ENCODE results near the gene TREM1.
A peak's percentile ranks its signal among the peaks of the same experiment; 100 is the strongest.
"Not testable (repeated sequence)": the region's sequence is repeated elsewhere in the genome, so short reads cannot be mapped to it uniquely, and the experiment has no call there.

The TREM1 gene

DNA sequence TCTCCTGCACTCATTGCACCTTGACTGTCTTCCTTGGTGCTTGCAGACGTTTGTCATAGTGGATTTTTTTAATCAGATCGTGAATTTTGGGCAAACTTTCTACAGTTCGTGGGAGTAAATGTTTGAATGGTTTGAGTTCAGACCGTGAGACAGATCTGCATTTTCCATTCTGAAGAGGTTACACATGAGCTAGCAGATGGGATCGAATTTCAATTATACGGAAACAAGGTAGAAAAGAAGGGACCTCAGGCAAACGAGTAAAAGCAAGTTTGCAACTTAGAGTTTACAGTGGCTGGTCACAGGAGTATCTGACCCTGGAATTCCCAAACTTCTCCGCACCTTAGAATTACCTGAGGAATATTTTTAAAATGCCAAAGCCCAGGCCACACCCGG, 31.8 kb upstream of the TREM1 start:
- H3K9ac ChIP-seq (ENCODE audit: insufficient read length, low read depth), result no peak overlapping the region
- TF ChIP-seq SUZ12 (IDR thresholded peaks at IDR 0.05; ENCODE audit: extremely low read depth, insufficient read depth, insufficient read length), result no peak
- TF ChIP-seq YY1 (IDR thresholded peaks at IDR 0.05; ENCODE audit: insufficient read depth, insufficient read length), result no peak
- no peak for TF ChIP-seq ZNF274 (IDR thresholded peaks at IDR 0.05; ENCODE audit: low read depth, low read length)
- H3K4me1 ChIP-seq (ENCODE audit: insufficient read depth, insufficient read length), result no peaks in the 10 kb centered on the region
- DNase-seq (ENCODE audit: low read depth, low spot score), result no peak
- no peak overlapping the region for H3K4me3 ChIP-seq (ENCODE audit: insufficient read length, low read depth)
- H3K9me3 ChIP-seq (ENCODE audit: insufficient read depth, low read length), result no peaks in the 10 kb centered on the region
- H3K36me3 ChIP-seq (ENCODE audit: insufficient read depth, insufficient read length, low read length), result no peaks in the 10 kb centered on the region
- H3K27me3 ChIP-seq (ENCODE audit: insufficient read depth, insufficient read length), result no peaks in the 10 kb centered on the region

DNA sequence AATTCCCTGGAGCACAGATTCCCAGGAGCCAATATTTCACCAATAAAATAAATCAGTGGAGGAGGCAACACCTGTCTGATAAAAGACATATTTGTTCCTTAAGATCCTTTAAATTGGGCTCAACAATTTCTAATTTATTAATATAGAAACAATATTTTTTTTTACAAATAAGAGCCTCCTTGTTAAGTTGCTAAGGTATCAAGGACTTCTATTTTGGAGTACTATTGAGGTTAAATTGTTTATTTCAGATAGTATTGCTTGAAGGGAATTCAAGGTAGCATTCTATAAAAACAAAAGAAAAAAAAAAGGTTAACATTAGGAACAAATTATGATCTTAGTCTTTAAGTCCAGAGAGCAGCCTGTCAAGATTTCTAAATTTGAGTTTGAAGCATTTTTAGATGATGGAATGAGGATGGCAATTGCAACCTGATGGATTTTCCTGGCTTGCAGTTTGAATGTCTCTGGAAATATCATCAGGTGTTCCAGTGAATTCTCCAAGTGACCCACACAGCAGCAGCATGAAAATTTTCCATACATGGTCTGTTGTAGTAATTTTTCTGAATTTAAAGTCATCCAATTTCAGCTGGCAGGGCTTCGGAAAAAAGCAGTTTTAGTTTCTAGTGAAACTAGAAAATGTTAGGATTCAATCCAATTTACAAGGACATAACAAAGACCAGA, 29.6 kb upstream of the TREM1 start:
- Histone ChIP-seq H3K9me3 (ENCODE audit: insufficient read depth, low read length) (no peaks in the 10 kb centered on the region), H3K4me3 (ENCODE audit: insufficient read length, low read depth) (no peak overlapping the region), H3K4me1 (ENCODE audit: insufficient read depth, insufficient read length) (no peaks in the 10 kb centered on the region), H3K36me3 (ENCODE audit: insufficient read depth, insufficient read length, low read length) (no peaks in the 10 kb centered on the region), H3K9ac (ENCODE audit: insufficient read length, low read depth) (no peak overlapping the region), H3K27me3 (ENCODE audit: insufficient read depth, insufficient read length) (no peaks in the 10 kb centered on the region)
- no peak for DNase-seq (ENCODE audit: low read depth, low spot score)
- no peak for TF ChIP-seq YY1 (IDR thresholded peaks at IDR 0.05; ENCODE audit: insufficient read depth, insufficient read length)
- no peak for TF ChIP-seq ZNF274 (IDR thresholded peaks at IDR 0.05; ENCODE audit: low read depth, low read length)
- no peak for TF ChIP-seq SUZ12 (IDR thresholded peaks at IDR 0.05; ENCODE audit: extremely low read depth, insufficient read depth, insufficient read length)

DNA sequence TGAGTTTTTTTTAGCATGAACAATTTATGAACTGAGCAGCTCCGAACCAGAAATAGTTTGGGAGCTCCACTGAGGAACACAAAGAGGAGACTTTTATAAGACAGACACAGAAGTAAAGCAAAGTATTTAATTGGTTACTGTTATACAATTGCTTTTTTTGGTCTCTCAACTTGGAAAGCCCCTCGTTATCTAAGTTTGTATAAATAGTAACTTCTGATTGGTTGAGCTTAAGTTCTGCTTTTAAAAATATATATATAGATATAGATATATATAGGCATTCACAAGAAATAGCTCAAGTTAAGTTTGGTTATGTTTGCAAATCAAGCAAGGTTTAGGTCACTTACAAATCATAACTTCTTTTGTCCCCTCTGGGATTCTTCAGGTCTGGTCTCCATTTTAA, 28.7 kb upstream of the TREM1 start:
- no peaks in the 10 kb centered on the region for H3K36me3 ChIP-seq (ENCODE audit: insufficient read depth, insufficient read length, low read length)
- DNase-seq (ENCODE audit: low read depth, low spot score), result no peak
- H3K9me3 ChIP-seq (ENCODE audit: insufficient read depth, low read length), result no peaks in the 10 kb centered on the region
- H3K4me3 ChIP-seq (ENCODE audit: insufficient read length, low read depth), result no peak overlapping the region
- H3K27me3 ChIP-seq (ENCODE audit: insufficient read depth, insufficient read length), result no peaks in the 10 kb centered on the region
- H3K9ac ChIP-seq (ENCODE audit: insufficient read length, low read depth), result no peak overlapping the region
- TF ChIP-seq YY1 (IDR thresholded peaks at IDR 0.05; ENCODE audit: insufficient read depth, insufficient read length) (no peak), SUZ12 (IDR thresholded peaks at IDR 0.05; ENCODE audit: extremely low read depth, insufficient read depth, insufficient read length) (no peak), ZNF274 (IDR thresholded peaks at IDR 0.05; ENCODE audit: low read depth, low read length) (no peak)
- H3K4me1 ChIP-seq (ENCODE audit: insufficient read depth, insufficient read length), result no peaks in the 10 kb centered on the region

DNA sequence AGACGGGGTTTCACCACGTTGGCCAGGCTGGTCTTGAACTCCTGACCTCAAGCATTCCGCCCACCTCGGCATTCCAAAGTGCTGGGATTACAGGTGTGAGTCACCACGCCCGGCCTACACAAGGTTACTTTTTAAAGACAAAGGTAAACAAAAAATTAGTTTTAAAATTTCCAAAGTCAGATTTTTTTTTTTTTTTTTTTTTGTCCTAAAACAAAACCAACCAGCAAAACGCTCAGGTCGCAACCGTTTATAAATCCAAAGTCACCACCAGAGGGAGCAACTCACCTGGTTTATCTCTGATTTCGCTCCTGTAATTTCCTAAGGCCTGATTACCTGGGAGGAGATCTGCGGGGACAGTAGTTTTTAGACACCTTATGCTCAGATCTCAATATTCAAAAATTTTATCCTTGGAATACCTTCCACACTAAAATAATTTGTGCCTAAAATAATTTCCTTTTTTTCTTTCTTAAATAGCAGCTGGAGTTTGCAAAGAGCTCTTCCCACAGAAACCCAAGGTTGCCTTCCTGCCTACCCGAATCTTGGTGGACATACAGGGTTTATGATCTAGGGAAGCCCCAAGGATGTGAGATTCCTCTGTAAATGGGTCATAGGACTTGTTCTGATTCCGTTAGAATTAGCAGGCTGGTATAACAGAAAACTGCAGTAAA, 19.8 kb upstream of the TREM1 start:
- no peak overlapping the region for H3K9ac ChIP-seq (ENCODE audit: insufficient read length, low read depth)
- no peak overlapping the region for H3K4me3 ChIP-seq (ENCODE audit: insufficient read length, low read depth)
- H3K27me3 ChIP-seq (ENCODE audit: insufficient read depth, insufficient read length), result no peaks in the 10 kb centered on the region
- DNase-seq (ENCODE audit: low read depth, low spot score), result peak; percentile 36
- H3K36me3 ChIP-seq (ENCODE audit: insufficient read depth, insufficient read length, low read length), result no peaks in the 10 kb centered on the region
- H3K4me1 ChIP-seq (ENCODE audit: insufficient read depth, insufficient read length), result peaks cover 2% of the 10 kb centered on the region
- peaks cover 5% of the 10 kb centered on the region; the same call in 1 of the 2 replicates for H3K9me3 ChIP-seq (ENCODE audit: insufficient read depth, low read length)
- no peak for TF ChIP-seq YY1 (IDR thresholded peaks at IDR 0.05; ENCODE audit: insufficient read depth, insufficient read length)
- no peak for TF ChIP-seq SUZ12 (IDR thresholded peaks at IDR 0.05; ENCODE audit: extremely low read depth, insufficient read depth, insufficient read length)
- no peak for TF ChIP-seq ZNF274 (IDR thresholded peaks at IDR 0.05; ENCODE audit: low read depth, low read length)

DNA sequence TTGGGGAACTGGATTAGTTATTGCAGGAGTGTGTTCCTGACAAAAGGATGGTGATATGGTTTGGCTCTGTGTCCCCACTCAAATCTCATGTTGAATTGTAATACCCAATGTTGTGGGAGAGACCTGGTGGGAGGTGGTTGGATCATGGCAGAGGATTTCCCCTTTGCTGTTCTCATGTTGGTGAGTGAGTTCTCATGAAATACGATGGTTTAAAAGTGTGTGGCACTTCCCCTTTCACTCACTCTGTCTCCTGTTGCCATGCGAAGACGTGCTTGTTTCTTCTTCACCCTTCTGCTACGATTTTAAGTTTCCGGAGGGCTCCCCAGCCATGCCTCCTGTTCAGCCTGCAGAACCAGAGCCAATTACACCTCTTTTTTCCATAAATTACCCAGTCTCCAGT, 16.2 kb upstream of the TREM1 start:
- Histone ChIP-seq H3K4me3 (ENCODE audit: insufficient read length, low read depth) (no peak overlapping the region), H3K9ac (ENCODE audit: insufficient read length, low read depth) (no peak overlapping the region), H3K36me3 (ENCODE audit: insufficient read depth, insufficient read length, low read length) (no peaks in the 10 kb centered on the region), H3K27me3 (ENCODE audit: insufficient read depth, insufficient read length) (no peaks in the 10 kb centered on the region), H3K4me1 (ENCODE audit: insufficient read depth, insufficient read length) (peaks cover 2% of the 10 kb centered on the region), H3K9me3 (ENCODE audit: insufficient read depth, low read length) (peaks cover 11% of the 10 kb centered on the region)
- TF ChIP-seq SUZ12 (IDR thresholded peaks at IDR 0.05; ENCODE audit: extremely low read depth, insufficient read depth, insufficient read length) (no peak), YY1 (IDR thresholded peaks at IDR 0.05; ENCODE audit: insufficient read depth, insufficient read length) (no peak), ZNF274 (IDR thresholded peaks at IDR 0.05; ENCODE audit: low read depth, low read length) (no peak)
- DNase-seq (ENCODE audit: low read depth, low spot score), result no peak

DNA sequence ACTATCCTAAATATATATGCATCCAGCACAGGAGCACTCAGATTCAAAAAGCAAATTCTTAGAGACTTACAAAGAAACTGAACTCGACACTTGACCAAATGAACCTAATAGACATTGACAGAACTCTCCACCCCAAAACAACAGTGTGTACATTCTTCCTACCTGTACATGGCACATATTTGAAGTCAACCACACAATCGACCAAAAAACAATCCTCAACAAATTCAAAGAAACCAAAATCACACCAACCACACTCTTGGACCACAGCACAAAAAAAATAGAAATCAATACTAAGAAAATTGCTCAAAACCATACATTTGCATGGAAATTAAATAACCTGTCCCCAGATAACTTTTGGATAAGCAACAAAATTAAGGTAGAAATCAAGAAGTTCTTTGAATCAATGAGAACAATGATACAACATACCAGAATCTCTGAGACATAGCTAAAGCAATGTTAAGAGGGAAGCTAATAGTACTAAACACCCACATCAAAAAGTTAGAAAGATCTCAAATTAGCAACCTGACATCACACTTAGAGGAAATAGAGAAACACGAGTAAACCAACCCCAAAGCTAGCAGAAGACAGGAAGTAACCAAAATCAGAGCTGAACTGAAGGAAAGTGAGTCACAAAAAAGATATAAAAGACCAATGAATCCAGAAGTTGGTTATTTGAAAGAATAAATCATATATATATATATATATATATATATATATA, 12.5 kb upstream of the TREM1 start:
- H3K27me3 ChIP-seq (ENCODE audit: insufficient read depth, insufficient read length), result no peaks in the 10 kb centered on the region
- H3K9ac ChIP-seq (ENCODE audit: insufficient read length, low read depth), result no peak overlapping the region
- H3K4me1 ChIP-seq (ENCODE audit: insufficient read depth, insufficient read length), result peaks cover 7% of the 10 kb centered on the region
- TF ChIP-seq ZNF274 (IDR thresholded peaks at IDR 0.05; ENCODE audit: low read depth, low read length) (no peak), YY1 (IDR thresholded peaks at IDR 0.05; ENCODE audit: insufficient read depth, insufficient read length) (no peak), SUZ12 (IDR thresholded peaks at IDR 0.05; ENCODE audit: extremely low read depth, insufficient read depth, insufficient read length) (no peak)
- H3K4me3 ChIP-seq (ENCODE audit: insufficient read length, low read depth), result no peak overlapping the region
- peaks cover 24% of the 10 kb centered on the region for H3K9me3 ChIP-seq (ENCODE audit: insufficient read depth, low read length)
- H3K36me3 ChIP-seq (ENCODE audit: insufficient read depth, insufficient read length, low read length), result no peaks in the 10 kb centered on the region
- no peak for DNase-seq (ENCODE audit: low read depth, low spot score)

DNA sequence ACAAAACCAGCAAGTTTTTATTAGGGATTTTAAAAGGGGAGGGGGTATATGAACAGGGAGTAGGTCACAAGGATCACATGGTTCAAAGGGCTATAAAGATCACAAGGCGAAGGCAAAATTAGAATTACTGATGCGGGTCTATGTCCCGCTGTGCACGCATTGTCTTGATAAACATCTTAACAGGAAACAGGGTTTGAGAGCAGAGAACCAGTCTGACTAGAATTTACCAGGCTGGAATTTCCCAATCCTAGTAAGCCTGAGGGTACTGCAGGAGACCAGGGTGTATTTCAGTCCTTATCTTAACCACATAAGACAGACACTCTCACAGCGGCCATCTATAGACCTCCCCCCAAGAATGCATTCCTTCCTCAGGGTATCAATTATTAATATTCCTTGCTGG, 10.8 kb upstream of the TREM1 start:
- peaks cover 21% of the 10 kb centered on the region for H3K9me3 ChIP-seq (ENCODE audit: insufficient read depth, low read length)

More for the DNA sequence above, 10.8 kb upstream of the TREM1 start:
- DNase-seq (ENCODE audit: low read depth, low spot score); H3K9ac ChIP-seq (ENCODE audit: insufficient read length, low read depth); H3K27me3 ChIP-seq (ENCODE audit: insufficient read depth, insufficient read length); H3K4me1 ChIP-seq (ENCODE audit: insufficient read depth, insufficient read length); H3K36me3 ChIP-seq (ENCODE audit: insufficient read depth, insufficient read length, low read length); H3K4me3 ChIP-seq (ENCODE audit: insufficient read length, low read depth): not testable (repeated sequence)
